ENCODE measurements around the gene CACNA2D4. TPM values are rescaled to one million over a fixed set of nuclear protein-coding genes. Genes with fewer than 3 reads are reported as not detected.

Gene CACNA2D4
- total and polyA plus RNA-seq, 2 of the 13 experiments (the other 11 are each of a cell fraction or from before 2014, with no cell fraction given): 14.2 to 136 TPM

DNA sequence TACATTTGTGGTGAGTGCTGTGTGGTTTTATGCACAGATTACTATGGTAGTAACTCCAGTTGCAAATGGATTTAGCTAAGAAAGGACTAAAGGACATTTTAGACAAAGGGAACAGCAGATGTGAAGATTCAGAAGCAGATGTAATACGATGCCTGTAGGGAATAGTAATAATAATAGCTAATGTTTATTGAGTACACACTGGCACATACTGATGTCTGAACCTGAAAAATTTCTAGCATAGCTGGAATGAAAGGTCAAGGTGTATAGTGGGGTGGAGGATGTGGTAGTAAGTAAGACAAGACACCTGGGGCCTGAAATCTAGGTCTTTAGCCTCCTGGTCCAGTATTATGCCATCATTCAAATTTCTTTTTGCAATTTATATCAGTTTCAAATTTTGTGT, 152.3 kb downstream of the CACNA2D4 start (continued):
- TF ChIP-seq EP300 (IDR thresholded peaks at IDR 0.05; ENCODE audit: low read depth in 2 of 2, low read length in 2 of 2): peak in 1 of 2 experiments; percentile 36; a peak in 1 of 4 replicates
- no peak for TF ChIP-seq EP300 (CRISPR knock-in tag; IDR thresholded peaks at IDR 0.05; ENCODE audit: borderline replicate concordance)
- TF ChIP-seq SIX4 (CRISPR knock-in tag; IDR thresholded peaks at IDR 0.05): peak; percentile 93
- TF ChIP-seq NCOA2 (CRISPR knock-in tag; IDR thresholded peaks at IDR 0.05): 0 out of 2 replicates have a peak, but pooled peaks have one; percentile 37
- peak; percentile 57; the same call in 1 of the 2 replicates for TF ChIP-seq SOX5 (CRISPR knock-in tag; IDR thresholded peaks at IDR 0.05; ENCODE audit: borderline replicate concordance)
- 0 out of 2 replicates have a peak, but pooled peaks have one; percentile 31 for TF ChIP-seq RXRB (CRISPR knock-in tag; IDR thresholded peaks at IDR 0.05; ENCODE audit: borderline replicate concordance)
- TF ChIP-seq, protein P1, sequence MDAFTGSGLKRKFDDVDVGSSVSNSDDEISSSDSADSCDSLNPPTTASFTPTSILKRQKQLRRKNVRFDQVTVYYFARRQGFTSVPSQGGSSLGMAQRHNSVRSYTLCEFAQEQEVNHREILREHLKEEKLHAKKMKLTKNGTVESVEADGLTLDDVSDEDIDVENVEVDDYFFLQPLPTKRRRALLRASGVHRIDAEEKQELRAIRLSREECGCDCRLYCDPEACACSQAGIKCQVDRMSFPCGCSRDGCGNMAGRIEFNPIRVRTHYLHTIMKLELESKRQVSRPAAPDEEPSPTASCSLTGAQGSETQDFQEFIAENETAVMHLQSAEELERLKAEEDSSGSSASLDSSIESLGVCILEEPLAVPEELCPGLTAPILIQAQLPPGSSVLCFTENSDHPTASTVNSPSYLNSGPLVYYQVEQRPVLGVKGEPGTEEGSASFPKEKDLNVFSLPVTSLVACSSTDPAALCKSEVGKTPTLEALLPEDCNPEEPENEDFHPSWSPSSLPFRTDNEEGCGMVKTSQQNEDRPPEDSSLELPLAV (CRISPR knock-in tag; conservative IDR thresholded peaks at IDR 0.05; ENCODE audit: low read depth): no peak
- no peak for TF ChIP-seq ZNF121 (CRISPR knock-in tag; IDR thresholded peaks at IDR 0.05)
- TF ChIP-seq, protein P2, sequence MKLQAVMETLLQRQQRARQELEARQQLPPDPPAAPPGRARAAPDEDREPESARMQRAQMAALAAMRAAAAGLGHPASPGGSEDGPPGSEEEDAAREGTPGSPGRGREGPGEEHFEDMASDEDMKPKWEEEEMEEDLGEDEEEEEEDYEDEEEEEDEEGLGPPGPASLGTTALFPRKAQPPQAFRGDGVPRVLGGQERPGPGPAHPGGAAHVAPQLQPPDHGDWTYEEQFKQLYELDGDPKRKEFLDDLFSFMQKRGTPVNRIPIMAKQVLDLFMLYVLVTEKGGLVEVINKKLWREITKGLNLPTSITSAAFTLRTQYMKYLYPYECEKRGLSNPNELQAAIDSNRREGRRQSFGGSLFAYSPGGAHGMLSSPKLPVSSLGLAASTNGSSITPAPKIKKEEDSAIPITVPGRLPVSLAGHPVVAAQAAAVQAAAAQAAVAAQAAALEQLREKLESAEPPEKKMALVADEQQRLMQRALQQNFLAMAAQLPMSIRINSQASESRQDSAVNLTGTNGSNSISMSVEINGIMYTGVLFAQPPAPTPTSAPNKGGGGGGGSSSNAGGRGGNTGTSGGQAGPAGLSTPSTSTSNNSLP (IDR thresholded peaks at IDR 0.05; ENCODE audit: low read depth, low read length): peak; percentile 33
- peak; percentile 35 for TF ChIP-seq GATAD2A (CRISPR knock-in tag; IDR thresholded peaks at IDR 0.05)
- 0 out of 2 replicates have a peak, but pooled peaks have one; percentile 12 for TF ChIP-seq ZSCAN9 (CRISPR knock-in tag; IDR thresholded peaks at IDR 0.05; ENCODE audit: borderline replicate concordance)
- TF ChIP-seq, protein P3, sequence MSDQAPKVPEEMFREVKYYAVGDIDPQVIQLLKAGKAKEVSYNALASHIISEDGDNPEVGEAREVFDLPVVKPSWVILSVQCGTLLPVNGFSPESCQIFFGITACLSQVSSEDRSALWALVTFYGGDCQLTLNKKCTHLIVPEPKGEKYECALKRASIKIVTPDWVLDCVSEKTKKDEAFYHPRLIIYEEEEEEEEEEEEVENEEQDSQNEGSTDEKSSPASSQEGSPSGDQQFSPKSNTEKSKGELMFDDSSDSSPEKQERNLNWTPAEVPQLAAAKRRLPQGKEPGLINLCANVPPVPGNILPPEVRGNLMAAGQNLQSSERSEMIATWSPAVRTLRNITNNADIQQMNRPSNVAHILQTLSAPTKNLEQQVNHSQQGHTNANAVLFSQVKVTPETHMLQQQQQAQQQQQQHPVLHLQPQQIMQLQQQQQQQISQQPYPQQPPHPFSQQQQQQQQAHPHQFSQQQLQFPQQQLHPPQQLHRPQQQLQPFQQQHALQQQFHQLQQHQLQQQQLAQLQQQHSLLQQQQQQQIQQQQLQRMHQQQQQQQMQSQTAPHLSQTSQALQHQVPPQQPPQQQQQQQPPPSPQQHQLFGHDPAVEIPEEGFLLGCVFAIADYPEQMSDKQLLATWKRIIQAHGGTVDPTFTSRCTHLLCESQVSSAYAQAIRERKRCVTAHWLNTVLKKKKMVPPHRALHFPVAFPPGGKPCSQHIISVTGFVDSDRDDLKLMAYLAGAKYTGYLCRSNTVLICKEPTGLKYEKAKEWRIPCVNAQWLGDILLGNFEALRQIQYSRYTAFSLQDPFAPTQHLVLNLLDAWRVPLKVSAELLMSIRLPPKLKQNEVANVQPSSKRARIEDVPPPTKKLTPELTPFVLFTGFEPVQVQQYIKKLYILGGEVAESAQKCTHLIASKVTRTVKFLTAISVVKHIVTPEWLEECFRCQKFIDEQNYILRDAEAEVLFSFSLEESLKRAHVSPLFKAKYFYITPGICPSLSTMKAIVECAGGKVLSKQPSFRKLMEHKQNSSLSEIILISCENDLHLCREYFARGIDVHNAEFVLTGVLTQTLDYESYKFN (CRISPR knock-in tag; conservative IDR thresholded peaks at IDR 0.05): 0 out of 2 replicates have a peak, but pooled peaks have one; percentile 19
- no peak for TF ChIP-seq SOX6 (IDR thresholded peaks at IDR 0.05)
- TF ChIP-seq SOX6 (CRISPR knock-in tag; IDR thresholded peaks at IDR 0.05): peak; percentile 64; the same call in 1 of the 2 replicates
- 0 out of 2 replicates have a peak, but pooled peaks have one; percentile 11 for TF ChIP-seq SAP130 (CRISPR knock-in tag; IDR thresholded peaks at IDR 0.05; ENCODE audit: low read depth)
- TF ChIP-seq ZMYM4 (CRISPR knock-in tag; IDR thresholded peaks at IDR 0.05): peak; percentile 40; the same call in 1 of the 2 replicates
- TF ChIP-seq TEAD3 (CRISPR knock-in tag; optimal IDR thresholded peaks at IDR 0.05; ENCODE audit: borderline replicate concordance): peak; percentile 46
- peak; percentile 34 for TF ChIP-seq BCL6 (CRISPR knock-in tag; IDR thresholded peaks at IDR 0.05)
- TF ChIP-seq SOX13 (IDR thresholded peaks at IDR 0.05): no peak
- peak in 1 of 2 experiments; percentile 82; a peak in 2 of 4 replicates for TF ChIP-seq SOX13 (CRISPR knock-in tag; conservative IDR thresholded peaks at IDR 0.05 in 1 of 2, IDR thresholded peaks at IDR 0.05 in 1 of 2)
